ENCODE results near the gene MTA3.
A peak's percentile ranks its signal among the peaks of the same experiment; 100 is the strongest.
"Not testable (repeated sequence)": the region's sequence is repeated elsewhere in the genome, so short reads cannot be mapped to it uniquely, and the experiment has no call there.

The MTA3 gene

GRCh38 chr2:42557306-42557705, 11.1 kb upstream of the MTA3 start:
- no peaks in the 10 kb centered on the region for H3K27me3 ChIP-seq (ENCODE audit: insufficient read depth, insufficient read length)
- H3K36me3 ChIP-seq (ENCODE audit: insufficient read depth, insufficient read length, low read length) = no peaks in the 10 kb centered on the region
- no peaks in the 10 kb centered on the region for H3K9me3 ChIP-seq (ENCODE audit: insufficient read depth, low read length)
- no peak for TF ChIP-seq ZNF274 (IDR thresholded peaks at IDR 0.05; ENCODE audit: low read depth, low read length)
- no peak for TF ChIP-seq YY1 (IDR thresholded peaks at IDR 0.05; ENCODE audit: insufficient read depth, insufficient read length)
- no peak for TF ChIP-seq SUZ12 (IDR thresholded peaks at IDR 0.05; ENCODE audit: extremely low read depth, insufficient read depth, insufficient read length)
- no peak overlapping the region for H3K4me3 ChIP-seq (ENCODE audit: insufficient read length, low read depth)
- peaks cover 6% of the 10 kb centered on the region for H3K4me1 ChIP-seq (ENCODE audit: insufficient read depth, insufficient read length)
- DNase-seq (ENCODE audit: low read depth, low spot score) = no peak
- no peak overlapping the region for H3K9ac ChIP-seq (ENCODE audit: insufficient read length, low read depth)

GRCh38 chr2:42558827-42559226, 9.6 kb upstream of the MTA3 start:
- no peak overlapping the region for H3K9ac ChIP-seq (ENCODE audit: insufficient read length, low read depth)
- DNase-seq (ENCODE audit: low read depth, low spot score) = no peak
- no peak for TF ChIP-seq SUZ12 (IDR thresholded peaks at IDR 0.05; ENCODE audit: extremely low read depth, insufficient read depth, insufficient read length)
- no peak for TF ChIP-seq ZNF274 (IDR thresholded peaks at IDR 0.05; ENCODE audit: low read depth, low read length)
- no peak for TF ChIP-seq YY1 (IDR thresholded peaks at IDR 0.05; ENCODE audit: insufficient read depth, insufficient read length)
- H3K9me3 ChIP-seq (ENCODE audit: insufficient read depth, low read length) = no peaks in the 10 kb centered on the region
- no peak overlapping the region for H3K4me3 ChIP-seq (ENCODE audit: insufficient read length, low read depth)
- H3K27me3 ChIP-seq (ENCODE audit: insufficient read depth, insufficient read length) = no peaks in the 10 kb centered on the region
- H3K4me1 ChIP-seq (ENCODE audit: insufficient read depth, insufficient read length) = peaks cover 6% of the 10 kb centered on the region
- no peaks in the 10 kb centered on the region for H3K36me3 ChIP-seq (ENCODE audit: insufficient read depth, insufficient read length, low read length)

GRCh38 chr2:42560133-42560532, 8.3 kb upstream of the MTA3 start:
- H3K9me3 ChIP-seq (ENCODE audit: insufficient read depth, low read length); H3K9ac ChIP-seq (ENCODE audit: insufficient read length, low read depth); H3K4me1 ChIP-seq (ENCODE audit: insufficient read depth, insufficient read length); H3K36me3 ChIP-seq (ENCODE audit: insufficient read depth, insufficient read length, low read length); H3K27me3 ChIP-seq (ENCODE audit: insufficient read depth, insufficient read length); H3K4me3 ChIP-seq (ENCODE audit: insufficient read length, low read depth); DNase-seq (ENCODE audit: low read depth, low spot score): not testable (repeated sequence)

- no peak for DNase-seq (ENCODE audit: low read depth, low spot score)
- H3K36me3 ChIP-seq (ENCODE audit: insufficient read depth, insufficient read length, low read length) = no peaks in the 10 kb centered on the region
- H3K4me3 ChIP-seq (ENCODE audit: insufficient read length, low read depth) = no peak overlapping the region
- H3K9ac ChIP-seq (ENCODE audit: insufficient read length, low read depth) = no peak overlapping the region
- H3K9me3 ChIP-seq (ENCODE audit: insufficient read depth, low read length) = no peaks in the 10 kb centered on the region
- TF ChIP-seq YY1 (IDR thresholded peaks at IDR 0.05; ENCODE audit: insufficient read depth, insufficient read length) (no peak), SUZ12 (IDR thresholded peaks at IDR 0.05; ENCODE audit: extremely low read depth, insufficient read depth, insufficient read length) (no peak)
- H3K4me1 ChIP-seq (ENCODE audit: insufficient read depth, insufficient read length) = peaks cover 4% of the 10 kb centered on the region
- no peaks in the 10 kb centered on the region for H3K27me3 ChIP-seq (ENCODE audit: insufficient read depth, insufficient read length)
Measured at GRCh38 chr2:42560899-42561298, 7.5 kb upstream of the MTA3 start.

- no peak for DNase-seq (ENCODE audit: low read depth, low spot score)
- no peak overlapping the region for H3K4me3 ChIP-seq (ENCODE audit: insufficient read length, low read depth)
- no peak for TF ChIP-seq YY1 (IDR thresholded peaks at IDR 0.05; ENCODE audit: insufficient read depth, insufficient read length)
- no peak for TF ChIP-seq ZNF274 (IDR thresholded peaks at IDR 0.05; ENCODE audit: low read depth, low read length)
- no peak for TF ChIP-seq SUZ12 (IDR thresholded peaks at IDR 0.05; ENCODE audit: extremely low read depth, insufficient read depth, insufficient read length)
- H3K36me3 ChIP-seq (ENCODE audit: insufficient read depth, insufficient read length, low read length) = no peaks in the 10 kb centered on the region
- no peak overlapping the region for H3K9ac ChIP-seq (ENCODE audit: insufficient read length, low read depth)
- H3K9me3 ChIP-seq (ENCODE audit: insufficient read depth, low read length) = no peaks in the 10 kb centered on the region
- H3K27me3 ChIP-seq (ENCODE audit: insufficient read depth, insufficient read length) = no peaks in the 10 kb centered on the region
- H3K4me1 ChIP-seq (ENCODE audit: insufficient read depth, insufficient read length) = peaks cover 2% of the 10 kb centered on the region
Measured at GRCh38 chr2:42562474-42563144, 5.8 kb upstream of the MTA3 start.

- Histone ChIP-seq H3K27me3 (ENCODE audit: insufficient read depth, insufficient read length) (no peaks in the 10 kb centered on the region), H3K4me3 (ENCODE audit: insufficient read length, low read depth) (no peak overlapping the region), H3K36me3 (ENCODE audit: insufficient read depth, insufficient read length, low read length) (peaks cover 3% of the 10 kb centered on the region), H3K9me3 (ENCODE audit: insufficient read depth, low read length) (no peaks in the 10 kb centered on the region), H3K9ac (ENCODE audit: insufficient read length, low read depth) (no peak overlapping the region), H3K4me1 (ENCODE audit: insufficient read depth, insufficient read length) (peaks cover 2% of the 10 kb centered on the region)
- no peak for DNase-seq (ENCODE audit: low read depth, low spot score)
- TF ChIP-seq ZNF274 (IDR thresholded peaks at IDR 0.05; ENCODE audit: low read depth, low read length) (no peak), YY1 (IDR thresholded peaks at IDR 0.05; ENCODE audit: insufficient read depth, insufficient read length) (no peak), SUZ12 (IDR thresholded peaks at IDR 0.05; ENCODE audit: extremely low read depth, insufficient read depth, insufficient read length) (no peak)
Measured at GRCh38 chr2:42566025-42566424, 2.4 kb upstream of the MTA3 start.

- H3K4me1 ChIP-seq (ENCODE audit: insufficient read depth, insufficient read length) = peaks cover 2% of the 10 kb centered on the region
- no peaks in the 10 kb centered on the region for H3K27me3 ChIP-seq (ENCODE audit: insufficient read depth, insufficient read length)
- TF ChIP-seq SUZ12 (IDR thresholded peaks at IDR 0.05; ENCODE audit: extremely low read depth, insufficient read depth, insufficient read length) = no peak
- no peak for TF ChIP-seq ZNF274 (IDR thresholded peaks at IDR 0.05; ENCODE audit: low read depth, low read length)
- no peak for TF ChIP-seq YY1 (IDR thresholded peaks at IDR 0.05; ENCODE audit: insufficient read depth, insufficient read length)
- DNase-seq (ENCODE audit: low read depth, low spot score) = no peak
- peak overlapping the region; percentile 18 for H3K9ac ChIP-seq (ENCODE audit: insufficient read length, low read depth)
- H3K9me3 ChIP-seq (ENCODE audit: insufficient read depth, low read length) = no peaks in the 10 kb centered on the region
- no peak overlapping the region for H3K4me3 ChIP-seq (ENCODE audit: insufficient read length, low read depth)
- H3K36me3 ChIP-seq (ENCODE audit: insufficient read depth, insufficient read length, low read length) = peaks cover 3% of the 10 kb centered on the region
Measured at GRCh38 chr2:42566837-42567321, 1.6 kb upstream of the MTA3 start.
